HG02973 (cell line): Measurements from ENCODE around the gene COMP.

ENCODE experiments used
- ATAC-seq: cut with Tn5 transposase; IDR thresholded peaks from one replicate; pipeline ENCODE4 v1.9.1; 2021; ENCODE audit warnings: moderate library complexity; ENCODE audit not compliant: unreplicated experiment

The COMP gene

GRCh38 chr19:18804139-18804601 is 13.1 kb upstream of the COMP start:
- no peak for ATAC-seq

- no peak for ATAC-seq
Measured at GRCh38 chr19:18803550-18804138, 12.5 kb upstream of the COMP start.

GRCh38 chr19:18802354-18802753 is 11.2 kb upstream of the COMP start:
- ATAC-seq: no peak

- ATAC-seq: no peak
Measured at GRCh38 chr19:18800636-18801035, 9.5 kb upstream of the COMP start.

GRCh38 chr19:18800079-18800478 is 9.0 kb upstream of the COMP start:
- ATAC-seq: no peak

- no peak for ATAC-seq
Measured at GRCh38 chr19:18799389-18799970, 8.4 kb upstream of the COMP start.

GRCh38 chr19:18798384-18799352 is 7.6 kb upstream of the COMP start:
- no peak for ATAC-seq

- no peak for ATAC-seq
Measured at GRCh38 chr19:18796239-18796638, 5.1 kb upstream of the COMP start.

GRCh38 chr19:18795540-18795939 is 4.4 kb upstream of the COMP start:
- ATAC-seq: no peak

GRCh38 chr19:18794692-18795091 is 3.6 kb upstream of the COMP start:
- ATAC-seq: no peak

GRCh38 chr19:18794029-18794313 is 2.9 kb upstream of the COMP start:
- ATAC-seq: no peak

GRCh38 chr19:18793144-18794028 is 2.3 kb upstream of the COMP start:
- ATAC-seq: no peak

GRCh38 chr19:18792661-18793060 is 1.6 kb upstream of the COMP start:
- ATAC-seq: no peak

- ATAC-seq: no peak
Measured at GRCh38 chr19:18791315-18791678, 192 bp upstream of the COMP start.

GRCh38 chr19:18789883-18790565 is 1.1 kb downstream of the COMP start:
- no peak for ATAC-seq

GRCh38 chr19:18789422-18789869 is 1.7 kb downstream of the COMP start:
- no peak for ATAC-seq

GRCh38 chr19:18788529-18789421 is 2.3 kb downstream of the COMP start:
- no peak for ATAC-seq

- ATAC-seq: no peak
Measured at GRCh38 chr19:18785179-18786124, 5.7 kb downstream of the COMP start.

- ATAC-seq: no peak
Measured at GRCh38 chr19:18784786-18785120, 6.4 kb downstream of the COMP start.
